OCI-LY7 (cell line): Measurements from ENCODE around the gene WWOX.

ENCODE experiments used
- CTCF ChIP-seq: fragments of 200-600 bp; sonication (generic); conservative IDR thresholded peaks from 2 replicates; pipeline ENCODE4 v1.5.1; 2014; ENCODE audit warnings: mild to moderate bottlenecking, antibody characterized with exemption, low read length, moderate library complexity, mixed read lengths
- EZH2phosphoT487 ChIP-seq: fragments of 200-600 bp; sonication (generic); IDR thresholded peaks from 2 replicates; pipeline ENCODE4 v1.6.1; 2018; ENCODE audit warnings: low read depth, borderline replicate concordance, mild to moderate bottlenecking, mixed run types, antibody characterized with exemption, low read length, moderate library complexity, mixed read lengths

DNA sequence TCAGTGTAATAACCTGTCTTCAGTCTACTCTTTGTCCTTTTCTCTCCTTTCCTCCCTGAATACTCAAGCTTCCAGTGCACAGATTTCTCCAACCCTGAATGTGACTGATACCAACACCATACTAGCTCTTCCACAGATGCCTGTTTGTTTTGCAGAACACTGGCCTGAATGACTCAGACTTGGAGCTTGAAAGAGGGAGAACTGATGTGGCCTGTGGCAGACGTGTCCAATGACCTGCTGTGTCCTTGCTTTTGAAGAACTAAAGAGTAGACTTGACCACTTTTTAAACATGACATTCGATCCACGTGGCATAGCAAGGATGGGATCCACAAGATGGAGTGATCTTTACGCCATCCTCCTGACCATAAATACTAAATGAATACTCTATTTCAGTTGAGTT lies 361.0 kb downstream of the WWOX start:
- no peak for TF ChIP-seq CTCF
- TF ChIP-seq EZH2phosphoT487, result no peak
